ENCODE data around the gene C1QTNF8.

DNA sequence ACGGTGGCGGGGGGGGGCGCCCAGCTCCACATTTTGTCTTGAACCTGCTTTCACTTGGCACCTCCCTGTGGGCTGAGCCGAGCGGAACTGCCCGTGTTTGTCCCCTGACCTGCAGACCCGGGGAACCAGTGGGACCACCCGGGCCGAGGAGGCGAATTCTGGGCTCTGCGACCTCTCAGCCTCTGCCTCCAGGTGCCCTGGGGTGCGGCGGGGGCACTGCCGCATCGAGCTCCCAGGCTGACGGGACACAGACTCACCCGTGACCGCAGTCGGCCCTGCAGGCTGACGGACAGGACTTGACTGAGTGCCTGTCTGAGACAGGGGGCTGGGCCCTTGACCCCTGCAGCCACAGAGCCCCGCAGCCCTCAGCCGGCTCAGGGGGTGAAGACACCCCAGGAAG lies 11.1 kb upstream of the C1QTNF8 start:
- TF ChIP-seq POLR2A (IDR thresholded peaks at IDR 0.05; ENCODE audit: low read depth, low read length) (no peak), POLR2AphosphoS5 (IDR thresholded peaks at IDR 0.05; ENCODE audit: low read depth, low read length) (no peak), TAF1 (IDR thresholded peaks at IDR 0.05; ENCODE audit: borderline replicate concordance, low read depth, low read length) (no peak)

All from GM12892 (cell line).